BLaER1 treated with 17β-estradiol and CSF1 and Interleukin-3, amounts not matched to agents 10 nM and 100 nM (cell line): ENCODE results near the gene CATSPER4.

Source experiments
- H3K27ac ChIP-seq, 11 experiments: shearing (Covaris generic); formaldehyde crosslinking; 2 replicates each; pipeline ENCODE4 v1.8.1; 2022
- H3K27me3 ChIP-seq, 11 experiments: shearing (Covaris generic); formaldehyde crosslinking; 2 replicates each; pipeline ENCODE4 v1.8.1; 2022
- H3K36me3 ChIP-seq, 11 experiments: shearing (Covaris generic); formaldehyde crosslinking; 2 replicates each; pipeline ENCODE4 v1.8.1; 2022
- H3K4me1 ChIP-seq, 10 experiments: shearing (Covaris generic); formaldehyde crosslinking; 2 replicates each; pipeline ENCODE4 v1.8.1; 2022
- H3K4me2 ChIP-seq, 11 experiments: shearing (Covaris generic); formaldehyde crosslinking; 2 replicates each; pipeline ENCODE4 v1.8.1; 2022
- H3K4me3 ChIP-seq, 10 experiments: shearing (Covaris generic); formaldehyde crosslinking; 2 replicates each; pipeline ENCODE4 v1.8.1; 2022
- H3K9ac ChIP-seq, 11 experiments: shearing (Covaris generic); formaldehyde crosslinking; 2 replicates each; pipeline ENCODE4 v1.8.1; 2022
- H3K9me3 ChIP-seq, 11 experiments: shearing (Covaris generic); formaldehyde crosslinking; replicated peaks in 1 of 11; 2 replicates each; pipeline ENCODE4 v1.8.1; 2022
- H4K20me1 ChIP-seq, 11 experiments: shearing (Covaris generic); formaldehyde crosslinking; 2 replicates each; pipeline ENCODE4 v1.8.1; 2022
- Cebpa-rat ChIP-seq, 11 experiments: shearing (Covaris generic); IDR thresholded peaks; 2 replicates each; pipeline ENCODE4 v1.8.1; 2022

CATSPER4 gene

DNA sequence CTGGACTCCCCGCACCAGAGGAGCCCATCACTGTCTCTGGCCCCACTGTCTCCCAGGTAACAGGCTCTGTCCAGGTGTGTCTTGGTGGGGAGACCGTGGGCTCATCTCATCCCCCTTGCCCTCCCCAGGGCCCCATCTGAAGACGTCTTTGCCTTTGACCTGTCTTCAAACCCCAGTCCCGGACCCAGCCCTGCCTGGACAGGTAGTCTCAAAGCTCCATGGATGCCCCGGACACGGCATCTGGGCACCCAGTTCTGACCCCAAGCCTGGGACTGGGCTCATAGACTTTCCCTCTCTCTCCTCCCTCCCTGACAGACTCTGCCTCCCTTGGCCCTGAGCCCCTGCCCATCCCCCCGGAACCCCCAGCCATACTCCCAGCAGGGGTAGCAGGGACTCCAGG, 6.3 kb upstream of the CATSPER4 start:
- Histone ChIP-seq H3K9ac (no peak overlapping the region), H4K20me1 (no peaks in the 10 kb centered on the region; a peak in 1 of 22 replicates), H3K27me3 (no peaks in the 10 kb centered on the region), H3K27ac (no peak overlapping the region), H3K4me1 (no peaks in the 10 kb centered on the region), H3K36me3 (no peaks in the 10 kb centered on the region), H3K4me2 (no peak overlapping the region), H3K9me3 (no peaks in the 10 kb centered on the region), H3K4me3 (no peak overlapping the region)
- TF ChIP-seq Cebpa-rat (IDR thresholded peaks at IDR 0.05) = no peak

DNA sequence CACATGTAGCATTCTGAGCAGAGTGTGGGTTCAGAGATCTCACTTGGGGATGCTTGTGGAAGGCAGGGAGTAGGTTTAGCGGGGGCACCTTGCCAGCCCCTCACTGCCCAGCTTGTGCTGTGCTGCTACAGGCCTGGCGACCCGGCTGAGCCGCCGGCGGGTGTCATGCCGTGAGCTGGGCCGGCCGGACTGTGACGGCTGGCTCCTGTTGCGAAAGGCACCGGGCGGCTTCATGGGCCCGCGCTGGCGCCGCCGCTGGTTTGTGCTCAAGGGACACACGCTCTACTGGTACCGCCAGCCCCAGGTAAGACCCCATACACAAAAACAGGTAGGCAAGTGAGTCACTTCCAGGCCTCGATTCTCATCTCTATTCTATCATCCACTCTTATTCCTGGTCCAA, 5.5 kb upstream of the CATSPER4 start:
- H3K9ac ChIP-seq = no peak overlapping the region
- H3K9me3 ChIP-seq = no peaks in the 10 kb centered on the region
- no peak overlapping the region for H3K4me2 ChIP-seq
- H3K36me3 ChIP-seq = no peaks in the 10 kb centered on the region
- H3K27me3 ChIP-seq = no peaks in the 10 kb centered on the region
- no peaks in the 10 kb centered on the region for H3K4me1 ChIP-seq
- no peak overlapping the region for H3K27ac ChIP-seq
- TF ChIP-seq Cebpa-rat (IDR thresholded peaks at IDR 0.05) = no peak
- H4K20me1 ChIP-seq = no peaks in the 10 kb centered on the region; a peak in 1 of 22 replicates
- H3K4me3 ChIP-seq = no peak overlapping the region

DNA sequence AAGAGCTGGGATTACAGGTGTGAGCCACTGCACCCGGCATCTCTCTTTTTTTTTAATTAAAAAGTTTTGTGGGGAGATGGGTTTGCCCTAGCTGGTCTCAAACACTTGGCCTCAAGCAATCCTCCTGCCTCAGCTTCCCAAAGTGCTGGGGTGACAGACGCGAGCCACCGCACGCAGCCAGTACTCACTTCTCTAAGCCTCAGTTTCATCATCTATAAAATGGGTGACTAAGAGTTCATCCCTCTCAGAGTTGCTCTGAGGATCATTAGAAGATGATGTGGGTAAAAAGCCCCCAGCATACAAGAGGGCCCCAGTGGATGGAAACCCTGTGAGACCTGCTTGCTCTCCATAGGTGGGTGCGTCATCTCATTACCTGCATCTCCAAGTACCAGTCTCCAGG, 2.5 kb upstream of the CATSPER4 start:
- Histone ChIP-seq H3K4me2 (no peak overlapping the region), H3K36me3 (no peaks in the 10 kb centered on the region), H3K4me1 (peaks cover 0 to 13% (median 11%) of the 10 kb centered on the region in 10 experiments; a peak in 13 of 20 replicates), H3K9me3 (no peaks in the 10 kb centered on the region), H4K20me1 (no peaks in the 10 kb centered on the region; a peak in 1 of 22 replicates), H3K9ac (no peak overlapping the region), H3K27ac (no peak overlapping the region), H3K27me3 (no peaks in the 10 kb centered on the region), H3K4me3 (no peak overlapping the region)
- TF ChIP-seq Cebpa-rat (IDR thresholded peaks at IDR 0.05) = no peak

DNA sequence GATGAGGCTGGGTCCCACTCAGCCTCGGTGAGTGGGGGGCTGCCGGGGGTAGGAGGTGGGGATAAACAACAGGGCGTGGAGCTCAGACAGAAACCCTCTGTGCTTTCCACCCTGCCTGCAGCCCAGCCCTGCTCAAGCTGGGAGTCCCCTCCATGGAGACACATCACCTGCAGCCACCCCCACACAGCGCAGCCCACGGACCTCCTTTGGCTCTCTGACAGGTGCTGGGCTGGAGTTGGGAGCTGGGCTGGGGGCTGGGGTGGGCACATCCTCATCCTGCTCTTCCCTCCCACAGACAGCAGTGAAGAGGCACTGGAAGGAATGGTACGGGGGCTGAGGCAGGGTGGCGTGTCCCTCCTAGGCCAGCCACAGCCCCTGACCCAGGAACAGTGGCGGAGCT, 1.9 kb upstream of the CATSPER4 start:
- TF ChIP-seq Cebpa-rat (IDR thresholded peaks at IDR 0.05) = no peak

DNA sequence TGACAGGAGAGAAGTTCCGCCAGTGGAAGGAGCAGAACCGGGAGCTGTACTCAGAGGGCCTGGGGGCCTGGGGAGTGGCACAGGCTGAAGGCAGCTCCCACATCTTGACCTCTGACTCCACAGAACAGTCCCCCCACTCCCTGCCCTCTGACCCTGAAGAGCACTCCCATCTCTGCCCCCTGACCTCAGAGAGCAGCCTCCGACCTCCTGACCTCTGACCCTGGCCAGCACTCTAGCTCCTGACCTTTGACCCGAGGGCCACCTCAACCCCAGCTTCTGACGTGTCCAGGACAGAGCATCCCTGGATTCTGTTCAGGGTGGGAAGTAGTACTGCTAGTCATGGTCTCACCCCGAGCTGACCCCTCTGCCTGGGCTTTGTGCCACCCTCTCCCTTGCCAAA, 1.1 kb upstream of the CATSPER4 start:
- H3K4me1 ChIP-seq = peaks cover 0 to 13% (median 11%) of the 10 kb centered on the region in 10 experiments; a peak in 13 of 20 replicates
- H3K27me3 ChIP-seq = no peaks in the 10 kb centered on the region
- TF ChIP-seq Cebpa-rat (IDR thresholded peaks at IDR 0.05) = no peak
- H3K27ac ChIP-seq = no peak overlapping the region
- no peaks in the 10 kb centered on the region for H3K9me3 ChIP-seq
- no peak overlapping the region for H3K9ac ChIP-seq
- no peaks in the 10 kb centered on the region for H3K36me3 ChIP-seq
- no peak overlapping the region for H3K4me3 ChIP-seq
- H4K20me1 ChIP-seq = no peaks in the 10 kb centered on the region; a peak in 1 of 22 replicates
- no peak overlapping the region for H3K4me2 ChIP-seq

More for the DNA sequence above, 1.9 kb upstream of the CATSPER4 start:
- Histone ChIP-seq H3K4me3 (no peak overlapping the region), H3K9me3 (no peaks in the 10 kb centered on the region), H3K36me3 (no peaks in the 10 kb centered on the region), H3K27me3 (no peaks in the 10 kb centered on the region), H3K4me1 (peaks cover 0 to 13% (median 11%) of the 10 kb centered on the region in 10 experiments; a peak in 13 of 20 replicates), H3K27ac (no peak overlapping the region), H3K9ac (no peak overlapping the region), H3K4me2 (no peak overlapping the region), H4K20me1 (no peaks in the 10 kb centered on the region; a peak in 1 of 22 replicates)

DNA sequence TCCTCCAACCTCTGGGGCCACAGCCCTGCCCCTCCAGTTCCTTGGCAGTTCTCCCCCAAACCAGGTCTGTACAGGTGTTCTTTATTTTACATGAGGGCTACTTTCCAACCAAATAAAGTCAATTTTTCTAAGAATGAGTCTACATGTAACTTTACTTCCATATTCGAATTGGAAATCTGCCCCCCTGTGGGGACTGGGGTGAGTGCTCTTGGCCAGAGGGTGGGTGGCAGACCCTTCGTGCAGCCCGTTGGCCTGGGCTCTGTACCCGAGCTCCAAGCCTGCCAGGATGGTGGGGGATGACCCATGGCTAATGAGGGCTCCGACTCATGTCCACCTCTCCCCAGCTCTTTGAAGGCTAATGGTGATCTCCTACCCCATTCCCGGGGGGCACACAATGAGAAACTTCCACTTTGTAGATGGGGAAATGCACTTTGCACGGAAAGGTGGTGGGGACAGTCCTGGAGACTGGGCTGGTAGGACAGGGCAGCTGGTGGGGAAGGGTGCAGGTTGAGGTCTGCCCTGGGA, 589 bp upstream of the CATSPER4 start:
- Histone ChIP-seq H3K27me3 (no peaks in the 10 kb centered on the region), H3K4me1 (peaks cover 0 to 13% (median 11%) of the 10 kb centered on the region in 10 experiments; a peak in 13 of 20 replicates), H3K4me3 (no peak overlapping the region), H4K20me1 (no peaks in the 10 kb centered on the region; a peak in 1 of 22 replicates), H3K9me3 (no peaks in the 10 kb centered on the region), H3K36me3 (no peaks in the 10 kb centered on the region), H3K27ac (no peak overlapping the region), H3K4me2 (no peak overlapping the region), H3K9ac (no peak overlapping the region)
- no peak for TF ChIP-seq Cebpa-rat (IDR thresholded peaks at IDR 0.05)

DNA sequence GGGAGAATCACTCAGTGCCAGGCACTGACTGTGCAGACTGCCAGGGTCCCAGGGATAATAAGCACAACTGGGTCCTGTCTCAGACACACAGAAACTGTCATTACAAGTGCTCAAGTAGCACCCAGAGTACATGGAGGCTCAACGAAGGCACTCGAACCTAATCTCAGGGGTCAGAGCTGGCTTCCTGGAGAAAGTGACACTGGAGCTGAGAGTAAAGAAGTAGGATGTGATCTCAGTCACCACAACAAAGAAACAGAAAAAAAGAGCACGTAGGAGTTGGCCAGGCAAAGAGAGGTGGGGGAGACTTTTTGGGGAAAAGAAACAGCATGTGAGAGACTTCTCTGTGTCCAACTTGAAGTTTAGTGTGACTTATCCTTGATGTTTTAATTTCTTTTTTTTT, 1.3 kb downstream of the CATSPER4 start:
- peaks cover 0 to 13% (median 11%) of the 10 kb centered on the region in 10 experiments; a peak in 13 of 20 replicates for H3K4me1 ChIP-seq
- H3K4me3 ChIP-seq = no peak overlapping the region
- no peaks in the 10 kb centered on the region for H3K9me3 ChIP-seq
- H3K4me2 ChIP-seq = peak overlapping the region in 7 of 11 experiments; percentile 16 to 68 (median 52); a peak in 13 of 22 replicates
- H3K36me3 ChIP-seq = no peaks in the 10 kb centered on the region
- no peaks in the 10 kb centered on the region; a peak in 1 of 22 replicates for H4K20me1 ChIP-seq
- no peak for TF ChIP-seq Cebpa-rat (IDR thresholded peaks at IDR 0.05)
- no peaks in the 10 kb centered on the region for H3K27me3 ChIP-seq
- no peak overlapping the region for H3K27ac ChIP-seq
- no peak overlapping the region for H3K9ac ChIP-seq

DNA sequence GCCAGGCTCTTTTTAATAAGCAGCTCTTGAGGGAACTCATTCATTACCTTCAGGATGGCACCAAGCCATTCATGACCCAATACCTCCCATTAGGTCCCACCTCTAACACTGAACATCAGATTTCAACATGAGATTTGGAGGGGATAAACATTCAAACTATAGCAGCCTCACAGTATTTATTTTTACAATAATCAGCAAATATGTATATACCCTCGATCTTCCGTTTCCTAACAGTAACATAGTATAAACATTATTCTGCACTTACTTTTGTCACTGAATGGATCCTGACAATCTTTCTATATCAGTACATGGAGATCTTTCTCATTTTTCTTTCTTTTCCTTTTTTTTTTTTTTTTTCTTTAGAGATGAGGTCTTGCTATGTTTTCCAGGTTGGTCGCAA, 5.4 kb downstream of the CATSPER4 start:
- Histone ChIP-seq H3K4me3 (no peak overlapping the region), H3K36me3 (no peaks in the 10 kb centered on the region), H4K20me1 (no peaks in the 10 kb centered on the region), H3K27ac (no peak overlapping the region), H3K4me1 (peaks cover 0 to 13% (median 11%) of the 10 kb centered on the region in 10 experiments; a peak in 13 of 20 replicates), H3K9ac (no peak overlapping the region), H3K9me3 (no peaks in the 10 kb centered on the region), H3K27me3 (no peaks in the 10 kb centered on the region), H3K4me2 (no peak overlapping the region)
- TF ChIP-seq Cebpa-rat (IDR thresholded peaks at IDR 0.05) = no peak

DNA sequence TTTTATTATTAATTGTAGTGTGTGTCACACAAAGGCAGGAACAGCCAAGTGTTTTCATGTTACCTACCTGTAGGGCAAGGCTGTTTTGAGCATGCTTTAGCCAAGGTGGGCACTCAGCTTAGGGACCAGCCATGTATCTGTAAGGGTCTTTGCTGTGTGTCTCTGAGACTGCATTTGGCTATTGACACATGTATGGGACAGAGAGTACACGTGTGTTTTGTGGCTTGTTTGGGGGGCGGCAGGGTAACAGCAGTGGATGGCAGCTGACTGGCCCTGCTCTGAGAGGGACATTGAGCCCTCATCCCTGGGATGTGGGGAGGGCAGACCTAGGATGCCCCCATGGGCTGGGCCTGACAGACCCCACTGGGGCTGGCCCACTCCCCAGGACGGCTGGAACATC, 6.9 kb downstream of the CATSPER4 start:
- TF ChIP-seq Cebpa-rat (IDR thresholded peaks at IDR 0.05) = no peak
- Histone ChIP-seq H3K9ac (no peak overlapping the region), H3K9me3 (no peaks in the 10 kb centered on the region), H3K4me2 (no peak overlapping the region), H3K4me1 (peaks cover 0 to under 1% (median 0%) of the 10 kb centered on the region in 10 experiments; a peak in 1 of 20 replicates), H4K20me1 (no peaks in the 10 kb centered on the region), H3K27ac (no peak overlapping the region), H3K27me3 (no peaks in the 10 kb centered on the region), H3K36me3 (no peaks in the 10 kb centered on the region), H3K4me3 (no peak overlapping the region)

DNA sequence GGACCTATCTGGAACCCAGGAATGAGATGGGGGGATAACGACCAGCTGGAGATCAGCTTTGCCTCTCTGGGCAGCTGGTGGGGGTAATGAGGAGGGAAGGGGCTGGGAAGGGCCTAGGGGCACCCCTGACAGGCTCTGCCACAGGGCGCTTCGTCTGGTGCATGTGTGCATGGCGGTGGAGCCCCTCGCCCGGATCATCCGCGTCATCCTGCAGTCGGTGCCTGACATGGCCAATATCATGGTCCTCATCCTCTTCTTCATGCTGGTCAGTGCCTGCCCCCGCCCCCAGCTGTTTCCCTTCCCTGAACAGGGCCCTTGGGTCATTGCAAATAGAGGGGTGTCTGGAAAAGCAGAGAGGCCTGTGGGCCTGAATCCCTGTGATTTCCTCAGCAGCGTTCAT, 7.4 kb downstream of the CATSPER4 start:
- Histone ChIP-seq H3K27ac (no peak overlapping the region), H3K4me2 (no peak overlapping the region), H3K4me3 (no peak overlapping the region), H3K4me1 (no peaks in the 10 kb centered on the region), H3K27me3 (no peaks in the 10 kb centered on the region), H3K9me3 (no peaks in the 10 kb centered on the region), H4K20me1 (no peaks in the 10 kb centered on the region), H3K9ac (no peak overlapping the region), H3K36me3 (no peaks in the 10 kb centered on the region)
- TF ChIP-seq Cebpa-rat (IDR thresholded peaks at IDR 0.05) = no peak
